Cardiac fibroblast (primary cell): Measurements from ENCODE around the gene CACNA1S.

Experiments used
- DNase-seq, 2 donors: peaks; one replicate each; pipeline versions ENCODE4 v3.0.0 to v3.0.0-alpha.2; 2010; ENCODE audit warnings: low read depth in 2 of 2
- H3K4me3 ChIP-seq, 2 donors: replicated peaks in 1 of 2; 1 replicate in 1 of 2; 2 replicates in 1 of 2; pipeline ENCODE4 v1.5.1; 2011; ENCODE audit warnings: low read depth in 2 of 2, low read length in 2 of 2, mild to moderate bottlenecking in 2 of 2, moderate library complexity in 1 of 2
- CTCF ChIP-seq: IDR thresholded peaks from one replicate; pipeline ENCODE4 v1.5.1; 2011; ENCODE audit warnings: low read depth, mild to moderate bottlenecking, low read length, inconsistent platforms

CACNA1S gene

DNA sequence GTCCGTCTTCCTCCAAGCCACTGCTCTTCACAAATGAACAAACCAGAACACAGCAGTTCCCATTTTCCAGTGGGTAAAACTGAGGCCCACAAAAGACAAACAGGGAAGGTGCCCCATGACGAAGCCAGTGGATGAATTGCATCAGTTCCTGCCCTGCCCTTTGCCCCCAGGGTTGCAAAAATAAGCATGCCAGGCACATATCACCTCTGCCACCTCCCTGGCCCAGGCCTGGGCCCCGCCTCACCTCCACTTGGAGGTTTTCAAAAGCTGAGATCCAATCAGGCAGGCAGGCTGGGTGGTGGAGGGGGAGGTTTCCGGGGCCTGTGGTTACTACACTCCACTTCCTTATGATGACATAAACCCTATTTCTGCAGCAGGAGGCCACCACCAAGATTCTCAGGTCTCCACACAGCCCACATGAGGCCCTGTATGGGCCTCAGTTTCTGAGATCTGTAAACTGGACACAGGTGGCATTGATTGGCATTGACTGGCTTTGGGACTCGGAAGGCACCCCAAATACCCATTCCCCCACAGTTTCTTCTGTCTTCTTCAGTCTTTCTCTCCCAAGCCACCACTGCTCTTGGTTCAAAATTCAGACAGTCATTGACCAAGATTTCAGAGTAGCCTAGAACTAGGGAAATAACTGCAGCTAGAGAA lies 92.8 kb downstream of the CACNA1S start:
- DNase-seq, result peak; percentile 61
- TF ChIP-seq CTCF, result no peak
- H3K4me3 ChIP-seq, result no peak overlapping the region

DNA sequence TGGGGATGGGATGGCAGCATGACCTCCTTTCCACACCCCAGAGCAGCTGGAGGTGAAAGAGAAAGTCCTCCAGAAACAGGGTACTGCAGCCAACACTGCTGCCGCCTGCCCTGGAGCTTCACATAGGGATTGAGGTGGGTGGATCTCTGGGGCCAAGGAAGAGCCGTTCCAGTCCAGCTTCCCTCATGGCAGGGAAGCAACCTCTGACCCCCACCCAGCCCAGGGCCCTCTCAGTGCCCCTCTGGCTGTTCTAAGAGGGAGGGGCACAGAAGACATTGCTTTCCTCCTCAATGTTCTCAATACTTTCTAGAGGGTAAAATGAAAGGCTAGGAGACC lies 94.4 kb downstream of the CACNA1S start:
- no peak overlapping the region for H3K4me3 ChIP-seq
- TF ChIP-seq CTCF, result no peak
- DNase-seq, result no peak

GRCh38 chr1:201016943-201017827 lies 95.0 kb downstream of the CACNA1S start:
- no peak for DNase-seq
- no peak for TF ChIP-seq CTCF

GRCh38 chr1:201016211-201016651 lies 96.0 kb downstream of the CACNA1S start:
- DNase-seq, result peak in 1 of 2 donors; percentile 40
- H3K4me3 ChIP-seq, result no peak overlapping the region
- TF ChIP-seq CTCF, result no peak

More at GRCh38 chr1:201016943-201017827, 95.0 kb downstream of the CACNA1S start:
- H3K4me3 ChIP-seq, result no peak overlapping the region

GRCh38 chr1:201015551-201016091 lies 96.6 kb downstream of the CACNA1S start:
- no peak overlapping the region for H3K4me3 ChIP-seq
- no peak for TF ChIP-seq CTCF
- DNase-seq, result peak in 1 of 2 donors; percentile 17

- H3K4me3 ChIP-seq, result no peak overlapping the region
- peak in 1 of 2 donors; percentile 15 for DNase-seq
- no peak for TF ChIP-seq CTCF
Observed at GRCh38 chr1:201014816-201015200, 97.4 kb downstream of the CACNA1S start.
